VCaP (cell line): ENCODE measurements around the gene KRTAP3-3.

Source experiments
- H3K27ac ChIP-seq: fragments of 450-650 bp; 2 replicates; pipeline ENCODE4 v1.5.1; 2017
- CTCF ChIP-seq: fragments of 450-650 bp; conservative IDR thresholded peaks from 2 replicates; pipeline ENCODE4 v1.5.1; 2017; ENCODE audit warnings: mild to moderate bottlenecking, moderate library complexity

The KRTAP3-3 gene

GRCh38 chr17:40975516-40975915 lies 18.4 kb downstream of the KRTAP3-3 start:
- TF ChIP-seq CTCF = no peak
- no peak overlapping the region for H3K27ac ChIP-seq

GRCh38 chr17:40974366-40974765 lies 19.6 kb downstream of the KRTAP3-3 start:
- no peak for TF ChIP-seq CTCF

GRCh38 chr17:40967582-40967981 lies 26.4 kb downstream of the KRTAP3-3 start:
- no peak overlapping the region for H3K27ac ChIP-seq
- TF ChIP-seq CTCF = no peak

More at GRCh38 chr17:40974366-40974765, 19.6 kb downstream of the KRTAP3-3 start:
- no peak overlapping the region for H3K27ac ChIP-seq

- H3K27ac ChIP-seq = no peak within 1 kb of the TSS
- TF ChIP-seq CTCF = no peak
Observed at GRCh38 chr17:40966848-40967247, 27.1 kb downstream of the KRTAP3-3 start, which contains the start of gene KRT39. TSS of gene KRT39 (minus strand) at chr17:40966948. CDS start at chr17:40966856, 92 bp downstream.

GRCh38 chr17:40963838-40964237 lies 30.1 kb downstream of the KRTAP3-3 start:
- peak; percentile 59 for TF ChIP-seq CTCF

GRCh38 chr17:40962059-40962561 lies 31.9 kb downstream of the KRTAP3-3 start:
- TF ChIP-seq CTCF = no peak
- peak overlapping the region; percentile 97; the same call in 1 of the 2 replicates for H3K27ac ChIP-seq

More at GRCh38 chr17:40963838-40964237, 30.1 kb downstream of the KRTAP3-3 start:
- H3K27ac ChIP-seq = no peak overlapping the region

GRCh38 chr17:40961591-40961990 lies 32.4 kb downstream of the KRTAP3-3 start:
- peak overlapping the region; percentile 97; the same call in 1 of the 2 replicates for H3K27ac ChIP-seq
- TF ChIP-seq CTCF = no peak
